K562 (cell line): ENCODE results near the gene NINJ1. TPM values are rescaled to one million over a fixed set of nuclear protein-coding genes. Genes with fewer than 3 reads are reported as not detected.

ENCODE experiments used
- ARHGAP35 ChIP-seq: fragments of 450-650 bp; IDR thresholded peaks from 2 replicates; pipeline ENCODE4 v1.6.1; 2018; ENCODE audit not compliant: partially characterized antibody
- BCOR ChIP-seq: fragments of 450-650 bp; IDR thresholded peaks from 2 replicates; pipeline ENCODE4 v1.6.1; 2016
- FUS ChIP-seq: fragments of 200-400 bp; formaldehyde crosslinking; optimal IDR thresholded peaks from 2 replicates; pipeline ENCODE3; 2017; ENCODE audit warnings: low read depth, low read length
- GTF2F1 ChIP-seq: IDR thresholded peaks from 2 replicates; pipeline ENCODE4 v1.6.1; 2011; ENCODE audit warnings: low read depth, low read length, improper control_type of control experiment
- HSF4 ChIP-seq: fragments of 250-450 bp; sonication (Bioruptor Pico); IDR thresholded peaks from 2 replicates; pipeline ENCODE4 v2.1.2; 2022; ENCODE audit warnings: mild to moderate bottlenecking, moderate library complexity, borderline replicate concordance
- MEIS2 ChIP-seq: fragments of 450-650 bp; IDR thresholded peaks from 2 replicates; pipeline ENCODE4 v1.6.1; 2014; ENCODE audit warnings: mild to moderate bottlenecking; ENCODE audit not compliant: partially characterized antibody
- PCBP2 ChIP-seq: fragments of 200-400 bp; formaldehyde crosslinking; IDR thresholded peaks from 2 replicates; pipeline ENCODE4 v1.6.1; 2018; ENCODE audit warnings: low read length, low read depth, mild to moderate bottlenecking, moderate library complexity; ENCODE audit not compliant: poor library complexity, severe bottlenecking
- PRMT5 ChIP-seq: sonication (generic); formaldehyde crosslinking; IDR thresholded peaks from 2 replicates; pipeline ENCODE4 v1.5.0; 2020; ENCODE audit warnings: missing genetic modification reagents
- SREBF2 ChIP-seq: sonication (generic); formaldehyde crosslinking; IDR thresholded peaks from 2 replicates; pipeline ENCODE4 v1.4.0; 2020; ENCODE audit warnings: mild to moderate bottlenecking, missing genetic modification reagents
- ZFP30 ChIP-seq: fragments of 250-450 bp; sonication (Bioruptor Pico); IDR thresholded peaks from 2 replicates; pipeline ENCODE4 v1.8.0; 2022; ENCODE audit warnings: moderate library complexity, mild to moderate bottlenecking, inconsistent platforms, borderline replicate concordance
- ZFP36 ChIP-seq: fragments of 150-350 bp; IDR thresholded peaks from 2 replicates; pipeline ENCODE4 v1.6.1; 2018; ENCODE audit warnings: low read length, low read depth; ENCODE audit not compliant: partially characterized antibody
- ZNF212 ChIP-seq: fragments of 450-650 bp; formaldehyde crosslinking; IDR thresholded peaks from 2 replicates; pipeline ENCODE4 v1.4.0; 2020; ENCODE audit warnings: mild to moderate bottlenecking
- ZNF239 ChIP-seq: fragments of 250-450 bp; sonication (Bioruptor Pico); IDR thresholded peaks from 2 replicates; pipeline ENCODE4 v1.4.0; 2020; ENCODE audit warnings: mild to moderate bottlenecking
- ZNF274 ChIP-seq: IDR thresholded peaks from 2 replicates; pipeline ENCODE4 v1.6.1; 2011; ENCODE audit warnings: low read depth, mild to moderate bottlenecking, low read length, moderate library complexity, borderline replicate concordance
- polyA plus RNA-seq, 8 experiments: library from polyadenylated mRNA; depleted of rRNA in 4 of 8; stranded (reverse) in 5 of 8; unstranded in 3 of 8; fragments of >200 nt; fragmentation: Nextera tagmentation in 2 of 8; fragmentation: Illumina TruSeq in 1 of 8; extraction: Ambion mirVana in 2 of 8; extraction: Trizol in 1 of 8; gene quantifications; 2 replicates each; pipeline versions ENCODE4 v1.2.1 to v1.2.3, GENCODE V29; 2011 to 2014; ENCODE audit warnings: inconsistent platforms in 1 of 8, missing spikeins in 1 of 8
- total RNA-seq, 7 experiments: library from RNA; depleted of rRNA in 6 of 7; stranded (reverse); fragments of >200 nt in 6 of 7; fragmentation: Illumina TruSeq in 2 of 7; extraction: Trizol in 2 of 7; gene quantifications; 2 replicates each; pipeline versions ENCODE4 v1.2.1 to v1.2.3, GENCODE V29; 2011 to 2021; ENCODE audit warnings: low replicate concordance in 1 of 7
- TF ChIP-seq, protein P1 (sequence below): fragments of 450-650 bp; IDR thresholded peaks from 2 replicates; pipeline ENCODE4 v1.6.1; 2016; ENCODE audit warnings: mild to moderate bottlenecking, moderate library complexity
- TF ChIP-seq, protein P2 (sequence below): sonication (generic); formaldehyde crosslinking; IDR thresholded peaks from 2 replicates; pipeline ENCODE4 v1.8.1; 2023; ENCODE audit warnings: mild to moderate bottlenecking, missing genetic modification reagents, moderate library complexity

Gene NINJ1
- total and polyA plus RNA-seq, 9 of the 15 experiments (the other 6 are each of a cell fraction or from before 2014, with no cell fraction given) = 0.13 to 8.4 (median 4.9) TPM

DNA sequence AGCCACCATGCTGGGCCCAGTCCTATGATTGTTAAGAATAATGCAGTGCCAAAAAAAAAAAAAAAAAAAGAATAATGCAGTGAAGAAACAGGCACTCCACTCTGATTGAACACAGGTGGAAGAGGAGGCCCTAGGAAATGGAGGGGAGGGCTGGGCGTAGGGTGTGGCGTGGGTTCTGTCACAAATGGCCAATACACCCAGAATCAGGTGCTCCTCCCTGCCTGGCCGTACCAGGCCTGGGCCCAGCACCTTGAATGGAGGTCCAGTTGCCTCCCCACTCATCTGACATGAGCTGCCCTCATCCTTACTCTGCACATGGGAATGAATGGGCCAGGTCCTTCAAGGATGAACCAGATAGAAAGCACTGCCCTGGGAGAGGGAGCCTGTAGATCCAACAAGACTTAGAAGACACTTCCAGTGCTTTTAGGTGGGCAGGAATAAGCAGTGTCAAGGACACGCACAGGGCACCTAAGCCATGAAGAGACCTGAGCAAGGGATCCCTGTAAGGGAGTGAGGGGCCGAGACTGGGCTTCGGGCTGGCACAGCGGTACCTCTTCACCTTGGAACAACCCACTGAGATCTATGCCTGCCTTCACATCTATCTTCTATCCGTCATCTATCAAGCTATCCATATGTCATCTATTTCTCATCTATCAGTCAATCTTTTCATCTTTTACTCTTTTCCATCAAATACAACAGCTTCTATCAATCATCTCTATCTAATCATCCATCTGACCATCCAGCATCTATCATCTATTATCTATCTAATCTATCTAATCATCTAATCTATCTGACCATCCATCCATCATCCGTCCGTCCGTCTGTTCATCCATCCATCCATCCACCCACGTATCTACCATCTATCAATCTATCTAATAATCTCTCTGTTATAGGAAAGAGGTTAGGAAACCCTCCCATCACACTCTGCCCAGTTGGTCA lies 15.9 kb downstream of the NINJ1 start (continued):
- TF ChIP-seq, protein P1, sequence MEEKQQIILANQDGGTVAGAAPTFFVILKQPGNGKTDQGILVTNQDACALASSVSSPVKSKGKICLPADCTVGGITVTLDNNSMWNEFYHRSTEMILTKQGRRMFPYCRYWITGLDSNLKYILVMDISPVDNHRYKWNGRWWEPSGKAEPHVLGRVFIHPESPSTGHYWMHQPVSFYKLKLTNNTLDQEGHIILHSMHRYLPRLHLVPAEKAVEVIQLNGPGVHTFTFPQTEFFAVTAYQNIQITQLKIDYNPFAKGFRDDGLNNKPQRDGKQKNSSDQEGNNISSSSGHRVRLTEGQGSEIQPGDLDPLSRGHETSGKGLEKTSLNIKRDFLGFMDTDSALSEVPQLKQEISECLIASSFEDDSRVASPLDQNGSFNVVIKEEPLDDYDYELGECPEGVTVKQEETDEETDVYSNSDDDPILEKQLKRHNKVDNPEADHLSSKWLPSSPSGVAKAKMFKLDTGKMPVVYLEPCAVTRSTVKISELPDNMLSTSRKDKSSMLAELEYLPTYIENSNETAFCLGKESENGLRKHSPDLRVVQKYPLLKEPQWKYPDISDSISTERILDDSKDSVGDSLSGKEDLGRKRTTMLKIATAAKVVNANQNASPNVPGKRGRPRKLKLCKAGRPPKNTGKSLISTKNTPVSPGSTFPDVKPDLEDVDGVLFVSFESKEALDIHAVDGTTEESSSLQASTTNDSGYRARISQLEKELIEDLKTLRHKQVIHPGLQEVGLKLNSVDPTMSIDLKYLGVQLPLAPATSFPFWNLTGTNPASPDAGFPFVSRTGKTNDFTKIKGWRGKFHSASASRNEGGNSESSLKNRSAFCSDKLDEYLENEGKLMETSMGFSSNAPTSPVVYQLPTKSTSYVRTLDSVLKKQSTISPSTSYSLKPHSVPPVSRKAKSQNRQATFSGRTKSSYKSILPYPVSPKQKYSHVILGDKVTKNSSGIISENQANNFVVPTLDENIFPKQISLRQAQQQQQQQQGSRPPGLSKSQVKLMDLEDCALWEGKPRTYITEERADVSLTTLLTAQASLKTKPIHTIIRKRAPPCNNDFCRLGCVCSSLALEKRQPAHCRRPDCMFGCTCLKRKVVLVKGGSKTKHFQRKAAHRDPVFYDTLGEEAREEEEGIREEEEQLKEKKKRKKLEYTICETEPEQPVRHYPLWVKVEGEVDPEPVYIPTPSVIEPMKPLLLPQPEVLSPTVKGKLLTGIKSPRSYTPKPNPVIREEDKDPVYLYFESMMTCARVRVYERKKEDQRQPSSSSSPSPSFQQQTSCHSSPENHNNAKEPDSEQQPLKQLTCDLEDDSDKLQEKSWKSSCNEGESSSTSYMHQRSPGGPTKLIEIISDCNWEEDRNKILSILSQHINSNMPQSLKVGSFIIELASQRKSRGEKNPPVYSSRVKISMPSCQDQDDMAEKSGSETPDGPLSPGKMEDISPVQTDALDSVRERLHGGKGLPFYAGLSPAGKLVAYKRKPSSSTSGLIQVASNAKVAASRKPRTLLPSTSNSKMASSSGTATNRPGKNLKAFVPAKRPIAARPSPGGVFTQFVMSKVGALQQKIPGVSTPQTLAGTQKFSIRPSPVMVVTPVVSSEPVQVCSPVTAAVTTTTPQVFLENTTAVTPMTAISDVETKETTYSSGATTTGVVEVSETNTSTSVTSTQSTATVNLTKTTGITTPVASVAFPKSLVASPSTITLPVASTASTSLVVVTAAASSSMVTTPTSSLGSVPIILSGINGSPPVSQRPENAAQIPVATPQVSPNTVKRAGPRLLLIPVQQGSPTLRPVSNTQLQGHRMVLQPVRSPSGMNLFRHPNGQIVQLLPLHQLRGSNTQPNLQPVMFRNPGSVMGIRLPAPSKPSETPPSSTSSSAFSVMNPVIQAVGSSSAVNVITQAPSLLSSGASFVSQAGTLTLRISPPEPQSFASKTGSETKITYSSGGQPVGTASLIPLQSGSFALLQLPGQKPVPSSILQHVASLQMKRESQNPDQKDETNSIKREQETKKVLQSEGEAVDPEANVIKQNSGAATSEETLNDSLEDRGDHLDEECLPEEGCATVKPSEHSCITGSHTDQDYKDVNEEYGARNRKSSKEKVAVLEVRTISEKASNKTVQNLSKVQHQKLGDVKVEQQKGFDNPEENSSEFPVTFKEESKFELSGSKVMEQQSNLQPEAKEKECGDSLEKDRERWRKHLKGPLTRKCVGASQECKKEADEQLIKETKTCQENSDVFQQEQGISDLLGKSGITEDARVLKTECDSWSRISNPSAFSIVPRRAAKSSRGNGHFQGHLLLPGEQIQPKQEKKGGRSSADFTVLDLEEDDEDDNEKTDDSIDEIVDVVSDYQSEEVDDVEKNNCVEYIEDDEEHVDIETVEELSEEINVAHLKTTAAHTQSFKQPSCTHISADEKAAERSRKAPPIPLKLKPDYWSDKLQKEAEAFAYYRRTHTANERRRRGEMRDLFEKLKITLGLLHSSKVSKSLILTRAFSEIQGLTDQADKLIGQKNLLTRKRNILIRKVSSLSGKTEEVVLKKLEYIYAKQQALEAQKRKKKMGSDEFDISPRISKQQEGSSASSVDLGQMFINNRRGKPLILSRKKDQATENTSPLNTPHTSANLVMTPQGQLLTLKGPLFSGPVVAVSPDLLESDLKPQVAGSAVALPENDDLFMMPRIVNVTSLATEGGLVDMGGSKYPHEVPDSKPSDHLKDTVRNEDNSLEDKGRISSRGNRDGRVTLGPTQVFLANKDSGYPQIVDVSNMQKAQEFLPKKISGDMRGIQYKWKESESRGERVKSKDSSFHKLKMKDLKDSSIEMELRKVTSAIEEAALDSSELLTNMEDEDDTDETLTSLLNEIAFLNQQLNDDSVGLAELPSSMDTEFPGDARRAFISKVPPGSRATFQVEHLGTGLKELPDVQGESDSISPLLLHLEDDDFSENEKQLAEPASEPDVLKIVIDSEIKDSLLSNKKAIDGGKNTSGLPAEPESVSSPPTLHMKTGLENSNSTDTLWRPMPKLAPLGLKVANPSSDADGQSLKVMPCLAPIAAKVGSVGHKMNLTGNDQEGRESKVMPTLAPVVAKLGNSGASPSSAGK = no peak
- TF ChIP-seq ZFP30 (no peak), PCBP2 (no peak), FUS (no peak), ARHGAP35 (peak; percentile 9), ZFP36 (no peak), PRMT5 (CRISPR knock-in tag) (no peak), ZNF274 (no peak), HSF4 (CRISPR knock-in tag) (no peak), MEIS2 (peak; percentile 24), GTF2F1 (no peak), SREBF2 (no peak), ZNF212 (CRISPR knock-in tag) (no peak), BCOR (peak; percentile 61; the same call in 1 of the 2 replicates), ZNF239 (CRISPR knock-in tag) (no peak)
- TF ChIP-seq, protein P2, sequence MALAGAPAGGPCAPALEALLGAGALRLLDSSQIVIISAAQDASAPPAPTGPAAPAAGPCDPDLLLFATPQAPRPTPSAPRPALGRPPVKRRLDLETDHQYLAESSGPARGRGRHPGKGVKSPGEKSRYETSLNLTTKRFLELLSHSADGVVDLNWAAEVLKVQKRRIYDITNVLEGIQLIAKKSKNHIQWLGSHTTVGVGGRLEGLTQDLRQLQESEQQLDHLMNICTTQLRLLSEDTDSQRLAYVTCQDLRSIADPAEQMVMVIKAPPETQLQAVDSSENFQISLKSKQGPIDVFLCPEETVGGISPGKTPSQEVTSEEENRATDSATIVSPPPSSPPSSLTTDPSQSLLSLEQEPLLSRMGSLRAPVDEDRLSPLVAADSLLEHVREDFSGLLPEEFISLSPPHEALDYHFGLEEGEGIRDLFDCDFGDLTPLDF (CRISPR knock-in tag) = no peak
